Liver (tissue), 9 donors: ENCODE measurements around the gene BORCS8. TPM values are rescaled to one million over a fixed set of nuclear protein-coding genes. Genes with fewer than 3 reads are reported as not detected.

Experiments used
- DNase-seq: peaks from one replicate; pipeline ENCODE4 v3.0.0-alpha.2; 2017; ENCODE audit warnings: low spot score
- H3K27ac ChIP-seq, 2 donors: one replicate each; pipeline ENCODE4 v1.7.0; 2013; ENCODE audit warnings: inconsistent platforms in 2 of 2, low read length in 2 of 2, control low read depth in 1 of 2, low read depth in 1 of 2, mild to moderate bottlenecking in 1 of 2
- H3K27me3 ChIP-seq, 4 donors: one replicate each; pipeline versions ENCODE4 v1.6.1 to v1.7.0; 2013; ENCODE audit warnings: low read length in 3 of 4, inconsistent platforms in 1 of 4, mild to moderate bottlenecking in 1 of 4, moderate library complexity in 1 of 4; ENCODE audit not compliant: control insufficient read depth in 4 of 4, insufficient read depth in 4 of 4
- H3K36me3 ChIP-seq, 4 donors: one replicate each; pipeline versions ENCODE4 v1.6.1 to v1.7.0; 2013; ENCODE audit warnings: low read length in 3 of 4, mild to moderate bottlenecking in 3 of 4, low read depth in 1 of 4, moderate library complexity in 1 of 4; ENCODE audit not compliant: control insufficient read depth in 4 of 4, insufficient read depth in 3 of 4
- H3K4me1 ChIP-seq, 4 donors: one replicate each; pipeline versions ENCODE4 v1.6.1 to v1.7.0; 2013; ENCODE audit warnings: low read length in 3 of 4, mild to moderate bottlenecking in 3 of 4, moderate library complexity in 1 of 4; ENCODE audit not compliant: control insufficient read depth in 4 of 4, insufficient read depth in 4 of 4
- H3K4me3 ChIP-seq, 3 donors: one replicate each; pipeline versions ENCODE4 v1.6.1 to v1.7.0; 2013; ENCODE audit warnings: low read length in 3 of 3, control low read depth in 1 of 3, low read depth in 1 of 3, mild to moderate bottlenecking in 1 of 3
- H3K9ac ChIP-seq, 2 donors: one replicate each; pipeline ENCODE4 v1.7.0; 2013; ENCODE audit warnings: low read length in 2 of 2, mild to moderate bottlenecking in 2 of 2, moderate library complexity in 2 of 2, control low read depth in 1 of 2, low read depth in 1 of 2
- H3K9me3 ChIP-seq, 4 donors: one replicate each; pipeline versions ENCODE4 v1.6.1 to v1.7.0; 2013; ENCODE audit warnings: low read length in 3 of 4; ENCODE audit not compliant: control insufficient read depth in 4 of 4
- EGR1 ChIP-seq, 2 donors: IDR thresholded peaks; 2 replicates each; pipeline ENCODE4 v1.6.1; 2016 to 2018; ENCODE audit warnings: antibody characterized with exemption in 2 of 2, low read depth in 2 of 2
- FOXA1 ChIP-seq: IDR thresholded peaks from 2 replicates; pipeline ENCODE4 v1.6.1; 2016; ENCODE audit warnings: antibody characterized with exemption
- GABPA ChIP-seq, 2 donors: IDR thresholded peaks in 1 of 2; conservative IDR thresholded peaks in 1 of 2; 2 replicates each; pipeline ENCODE4 v1.6.1; 2016; ENCODE audit warnings: antibody characterized with exemption in 2 of 2, mild to moderate bottlenecking in 1 of 2, moderate library complexity in 1 of 2
- HNF4G ChIP-seq: IDR thresholded peaks from 2 replicates; pipeline ENCODE4 v1.6.1; 2016; ENCODE audit warnings: antibody characterized with exemption
- JUND ChIP-seq, 2 donors: IDR thresholded peaks; 2 replicates each; pipeline ENCODE4 v1.6.1; 2016; ENCODE audit warnings: antibody characterized with exemption in 2 of 2
- NR2F2 ChIP-seq: IDR thresholded peaks from 2 replicates; pipeline ENCODE4 v1.6.1; 2016; ENCODE audit warnings: antibody characterized with exemption
- RAD21 ChIP-seq, 2 donors: IDR thresholded peaks; 2 replicates each; pipeline ENCODE4 v1.6.1; 2016; ENCODE audit warnings: antibody characterized with exemption in 2 of 2, mild to moderate bottlenecking in 2 of 2
- RXRA ChIP-seq, 2 donors: IDR thresholded peaks; 2 replicates each; pipeline ENCODE4 v1.6.1; 2017 to 2018; ENCODE audit warnings: antibody characterized with exemption in 2 of 2, mild to moderate bottlenecking in 1 of 2
- SP1 ChIP-seq: IDR thresholded peaks from 2 replicates; pipeline ENCODE4 v1.6.1; 2018; ENCODE audit warnings: antibody characterized with exemption, mild to moderate bottlenecking
- TAF1 ChIP-seq: conservative IDR thresholded peaks from 2 replicates; pipeline ENCODE4 v1.6.1; 2016; ENCODE audit warnings: antibody characterized with exemption, mild to moderate bottlenecking
- YY1 ChIP-seq: IDR thresholded peaks from 2 replicates; pipeline ENCODE4 v1.6.1; 2016; ENCODE audit warnings: antibody characterized with exemption, mild to moderate bottlenecking
- WGBS: extraction: QIAGEN DNeasy Blood & Tissue Kit; methylation state at CpG from one replicate; pipeline ENCODE4 v1.1.7; 2013; 5-methylcytosine and 5-hydroxymethylcytosine counted together
- polyA plus RNA-seq, 2 donors: library from polyadenylated mRNA; stranded (reverse) in 1 of 2; unstranded in 1 of 2; fragments of 200-250 nt in 1 of 2; fragments of >200 nt in 1 of 2; fragmentation: Nextera tagmentation in 1 of 2; extraction: Ambion mirVana in 1 of 2; gene quantifications; one replicate each; pipeline versions ENCODE4 v1.2.1 to v1.2.3, GENCODE V29; 2013 to 2015
- total RNA-seq, 2 donors: library from RNA; depleted of rRNA; stranded (reverse); fragments of >200 nt; gene quantifications; one replicate each; pipeline ENCODE4 v1.2.3, GENCODE V29; 2014
- TF ChIP-seq, protein P1 (sequence below): IDR thresholded peaks from 2 replicates; pipeline ENCODE4 v1.6.1; 2016; ENCODE audit warnings: antibody characterized with exemption
- TF ChIP-seq, protein P2 (sequence below): IDR thresholded peaks from 2 replicates; pipeline ENCODE4 v1.6.1; 2016; ENCODE audit warnings: antibody characterized with exemption
- TF ChIP-seq, protein P3 (sequence below): fragments of 150-350 bp; IDR thresholded peaks from 2 replicates; pipeline ENCODE4 v1.5.1; 2017; ENCODE audit warnings: improper control_type of control experiment, low read depth, low read length; ENCODE audit not compliant: missing input control
- TF ChIP-seq, protein P4 (sequence below): IDR thresholded peaks from 2 replicates; pipeline ENCODE4 v1.6.1; 2016; ENCODE audit warnings: antibody characterized with exemption, mild to moderate bottlenecking
- donor health status: healthy.
- donor health status: healthy.
- donor health status: healthy.
- donor health status: healthy.
- donor health status: healthy.

BORCS8 gene
- total and polyA plus RNA-seq, 4 donors: 7.6 to 13.5 (median 9.4) TPM

DNA sequence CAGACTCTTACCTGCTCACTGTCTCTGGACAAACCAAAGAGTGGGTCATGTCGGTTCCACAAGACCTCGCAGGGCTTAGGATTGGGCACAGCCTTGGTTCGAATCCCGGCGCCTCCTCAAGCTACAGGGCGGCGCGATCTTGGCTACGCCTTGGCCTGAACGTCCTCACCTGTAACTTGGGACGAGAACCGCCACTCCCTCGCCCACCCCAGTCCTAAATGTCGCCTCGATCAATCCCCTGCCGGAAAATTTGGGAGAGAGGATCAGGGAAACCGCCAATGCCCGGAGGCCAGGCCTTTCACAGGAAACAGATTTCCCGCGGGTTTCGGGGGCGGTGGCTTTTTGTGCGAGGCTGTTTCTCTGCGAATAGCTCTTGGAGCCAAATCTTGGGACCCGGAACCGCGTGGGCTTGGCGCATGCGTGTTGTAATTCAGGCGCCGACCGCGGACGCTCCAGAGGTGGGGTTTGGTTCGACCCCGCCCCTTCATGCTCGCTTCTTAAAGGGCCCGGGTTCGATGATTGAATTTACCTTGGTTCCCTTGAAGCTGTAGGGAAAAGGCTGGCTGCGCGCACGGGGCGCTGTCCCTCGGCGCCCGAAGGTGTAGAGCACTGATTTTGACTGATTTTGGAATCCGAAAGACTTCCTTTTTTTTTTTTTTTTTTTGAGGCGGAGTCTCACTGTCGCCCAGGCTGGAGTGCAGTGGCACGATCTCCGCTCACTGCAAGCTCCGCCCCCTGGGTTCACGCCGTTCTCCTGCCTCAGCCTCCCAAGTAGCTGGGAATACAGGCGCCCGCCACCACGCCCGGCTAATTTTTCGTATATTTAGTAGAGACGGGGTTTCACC is 11.3 kb upstream of the BORCS8 start, which contains the start of gene NR2C2AP (continued):
- TF ChIP-seq, protein P1, sequence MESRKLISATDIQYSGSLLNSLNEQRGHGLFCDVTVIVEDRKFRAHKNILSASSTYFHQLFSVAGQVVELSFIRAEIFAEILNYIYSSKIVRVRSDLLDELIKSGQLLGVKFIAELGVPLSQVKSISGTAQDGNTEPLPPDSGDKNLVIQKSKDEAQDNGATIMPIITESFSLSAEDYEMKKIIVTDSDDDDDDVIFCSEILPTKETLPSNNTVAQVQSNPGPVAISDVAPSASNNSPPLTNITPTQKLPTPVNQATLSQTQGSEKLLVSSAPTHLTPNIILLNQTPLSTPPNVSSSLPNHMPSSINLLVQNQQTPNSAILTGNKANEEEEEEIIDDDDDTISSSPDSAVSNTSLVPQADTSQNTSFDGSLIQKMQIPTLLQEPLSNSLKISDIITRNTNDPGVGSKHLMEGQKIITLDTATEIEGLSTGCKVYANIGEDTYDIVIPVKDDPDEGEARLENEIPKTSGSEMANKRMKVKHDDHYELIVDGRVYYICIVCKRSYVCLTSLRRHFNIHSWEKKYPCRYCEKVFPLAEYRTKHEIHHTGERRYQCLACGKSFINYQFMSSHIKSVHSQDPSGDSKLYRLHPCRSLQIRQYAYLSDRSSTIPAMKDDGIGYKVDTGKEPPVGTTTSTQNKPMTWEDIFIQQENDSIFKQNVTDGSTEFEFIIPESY: no peak
- TF ChIP-seq RAD21 (IDR thresholded peaks at IDR 0.05) (peak in 1 of 2 donors; percentile 32), GABPA (IDR thresholded peaks at IDR 0.05 in 1 of 2, conservative IDR thresholded peaks at IDR 0.05 in 1 of 2) (peak in 1 of 2 donors; percentile 85), SP1 (no peak), FOXA1 (no peak), NR2F2 (no peak), YY1 (peak; percentile 53)

DNA sequence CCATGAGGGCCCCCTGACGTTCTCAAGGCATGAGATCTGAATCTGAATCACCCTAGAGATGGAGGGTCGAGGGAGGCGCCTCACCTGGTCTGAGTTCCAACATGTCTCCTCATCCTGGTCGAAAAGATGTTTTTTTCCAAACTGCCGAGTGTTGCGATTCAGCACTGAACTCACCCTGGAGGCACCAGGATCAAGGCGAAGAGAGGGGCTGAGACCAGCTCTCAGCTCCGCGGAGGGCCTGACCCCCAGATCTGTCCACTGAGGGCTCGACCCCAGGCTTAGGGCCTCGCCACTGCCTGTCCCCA is 10.7 kb upstream of the BORCS8 start:
- peak overlapping the region; percentile 67 to 94 (median 70) for H3K4me3 ChIP-seq
- no peaks in the 10 kb centered on the region for H3K9me3 ChIP-seq
- DNase-seq: no peak
- 22% methylated on average over 11 of the region's 11 CpGs for WGBS
- no peaks in the 10 kb centered on the region for H3K27me3 ChIP-seq
- peak overlapping the region; percentile 74 to 82 for H3K9ac ChIP-seq
- peak overlapping the region; percentile 49 to 61 for H3K27ac ChIP-seq
- TF ChIP-seq TAF1 (no peak), RXRA (IDR thresholded peaks at IDR 0.05) (no peak), GABPA (IDR thresholded peaks at IDR 0.05 in 1 of 2, conservative IDR thresholded peaks at IDR 0.05 in 1 of 2) (no peak), JUND (IDR thresholded peaks at IDR 0.05) (no peak), YY1 (no peak), RAD21 (IDR thresholded peaks at IDR 0.05) (no peak), FOXA1 (no peak), NR2F2 (no peak)
- TF ChIP-seq, protein P1: no peak
- TF ChIP-seq, protein P2, sequence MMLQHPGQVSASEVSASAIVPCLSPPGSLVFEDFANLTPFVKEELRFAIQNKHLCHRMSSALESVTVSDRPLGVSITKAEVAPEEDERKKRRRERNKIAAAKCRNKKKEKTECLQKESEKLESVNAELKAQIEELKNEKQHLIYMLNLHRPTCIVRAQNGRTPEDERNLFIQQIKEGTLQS: no peak
- peaks cover 3 to 20% (median 9%) of the 10 kb centered on the region in 4 donors for H3K36me3 ChIP-seq
- peaks cover 2 to 13% (median 9%) of the 10 kb centered on the region in 4 donors for H3K4me1 ChIP-seq

DNA sequence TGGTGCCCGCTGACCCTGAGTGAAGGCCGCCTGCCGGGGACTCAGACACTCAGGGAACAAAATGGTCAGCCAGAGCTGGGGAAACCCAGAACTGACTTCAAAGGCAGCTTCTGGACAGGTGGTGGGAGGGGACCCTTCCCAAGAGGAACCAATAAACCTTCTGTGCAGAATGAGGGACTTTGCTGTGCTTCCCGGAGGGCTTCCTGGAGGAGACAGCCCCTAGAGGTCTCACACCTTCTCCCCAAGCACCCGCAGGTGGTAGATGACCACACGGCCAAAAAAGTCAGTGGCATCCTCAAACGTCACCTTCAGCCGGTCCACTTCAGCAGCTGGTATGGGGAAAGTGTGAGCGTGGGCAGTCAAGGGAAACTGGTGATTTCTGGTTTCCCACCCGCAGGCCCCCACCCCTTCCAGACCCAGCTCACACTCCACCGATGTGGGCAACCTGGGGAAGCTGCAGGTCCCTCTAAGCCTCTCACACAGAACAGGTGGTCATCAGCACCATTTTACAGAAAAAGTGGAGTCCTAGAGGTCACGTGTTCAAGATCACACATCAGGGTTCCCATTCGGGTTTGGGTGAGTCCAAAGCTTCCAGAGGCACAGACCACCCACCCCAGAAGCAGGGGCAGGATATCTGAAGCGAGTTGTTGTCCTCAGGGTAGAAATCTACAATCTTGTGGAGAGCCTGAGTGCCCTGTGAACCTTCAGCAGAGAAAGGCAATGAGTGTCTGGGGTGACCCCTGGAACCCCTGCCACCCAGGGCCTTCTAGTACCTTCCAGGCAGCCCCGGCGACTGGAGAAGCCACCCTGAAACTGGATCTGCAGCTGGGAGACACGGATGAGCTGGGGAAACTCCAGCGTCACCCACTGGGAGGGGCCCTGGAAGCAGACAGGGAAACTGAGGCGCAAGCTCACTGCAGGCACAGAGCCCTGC is 10.0 kb upstream of the BORCS8 start:
- 82% methylated on average over 19 of the region's 19 CpGs for WGBS
- H3K4me1 ChIP-seq: peaks cover 2 to 13% (median 9%) of the 10 kb centered on the region in 4 donors
- H3K27me3 ChIP-seq: no peaks in the 10 kb centered on the region
- TF ChIP-seq, protein P3, sequence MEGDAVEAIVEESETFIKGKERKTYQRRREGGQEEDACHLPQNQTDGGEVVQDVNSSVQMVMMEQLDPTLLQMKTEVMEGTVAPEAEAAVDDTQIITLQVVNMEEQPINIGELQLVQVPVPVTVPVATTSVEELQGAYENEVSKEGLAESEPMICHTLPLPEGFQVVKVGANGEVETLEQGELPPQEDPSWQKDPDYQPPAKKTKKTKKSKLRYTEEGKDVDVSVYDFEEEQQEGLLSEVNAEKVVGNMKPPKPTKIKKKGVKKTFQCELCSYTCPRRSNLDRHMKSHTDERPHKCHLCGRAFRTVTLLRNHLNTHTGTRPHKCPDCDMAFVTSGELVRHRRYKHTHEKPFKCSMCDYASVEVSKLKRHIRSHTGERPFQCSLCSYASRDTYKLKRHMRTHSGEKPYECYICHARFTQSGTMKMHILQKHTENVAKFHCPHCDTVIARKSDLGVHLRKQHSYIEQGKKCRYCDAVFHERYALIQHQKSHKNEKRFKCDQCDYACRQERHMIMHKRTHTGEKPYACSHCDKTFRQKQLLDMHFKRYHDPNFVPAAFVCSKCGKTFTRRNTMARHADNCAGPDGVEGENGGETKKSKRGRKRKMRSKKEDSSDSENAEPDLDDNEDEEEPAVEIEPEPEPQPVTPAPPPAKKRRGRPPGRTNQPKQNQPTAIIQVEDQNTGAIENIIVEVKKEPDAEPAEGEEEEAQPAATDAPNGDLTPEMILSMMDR: no peak
- no peak for TF ChIP-seq TAF1
- no peak for TF ChIP-seq HNF4G
- TF ChIP-seq FOXA1: no peak
- no peak for TF ChIP-seq RXRA (IDR thresholded peaks at IDR 0.05)
- no peak for TF ChIP-seq YY1
- TF ChIP-seq RAD21 (IDR thresholded peaks at IDR 0.05): no peak
- no peak for TF ChIP-seq SP1
- no peak for TF ChIP-seq EGR1 (IDR thresholded peaks at IDR 0.05; ENCODE audit: low read depth in 2 of 2)
- TF ChIP-seq, protein P2: no peak
- TF ChIP-seq, protein P4, sequence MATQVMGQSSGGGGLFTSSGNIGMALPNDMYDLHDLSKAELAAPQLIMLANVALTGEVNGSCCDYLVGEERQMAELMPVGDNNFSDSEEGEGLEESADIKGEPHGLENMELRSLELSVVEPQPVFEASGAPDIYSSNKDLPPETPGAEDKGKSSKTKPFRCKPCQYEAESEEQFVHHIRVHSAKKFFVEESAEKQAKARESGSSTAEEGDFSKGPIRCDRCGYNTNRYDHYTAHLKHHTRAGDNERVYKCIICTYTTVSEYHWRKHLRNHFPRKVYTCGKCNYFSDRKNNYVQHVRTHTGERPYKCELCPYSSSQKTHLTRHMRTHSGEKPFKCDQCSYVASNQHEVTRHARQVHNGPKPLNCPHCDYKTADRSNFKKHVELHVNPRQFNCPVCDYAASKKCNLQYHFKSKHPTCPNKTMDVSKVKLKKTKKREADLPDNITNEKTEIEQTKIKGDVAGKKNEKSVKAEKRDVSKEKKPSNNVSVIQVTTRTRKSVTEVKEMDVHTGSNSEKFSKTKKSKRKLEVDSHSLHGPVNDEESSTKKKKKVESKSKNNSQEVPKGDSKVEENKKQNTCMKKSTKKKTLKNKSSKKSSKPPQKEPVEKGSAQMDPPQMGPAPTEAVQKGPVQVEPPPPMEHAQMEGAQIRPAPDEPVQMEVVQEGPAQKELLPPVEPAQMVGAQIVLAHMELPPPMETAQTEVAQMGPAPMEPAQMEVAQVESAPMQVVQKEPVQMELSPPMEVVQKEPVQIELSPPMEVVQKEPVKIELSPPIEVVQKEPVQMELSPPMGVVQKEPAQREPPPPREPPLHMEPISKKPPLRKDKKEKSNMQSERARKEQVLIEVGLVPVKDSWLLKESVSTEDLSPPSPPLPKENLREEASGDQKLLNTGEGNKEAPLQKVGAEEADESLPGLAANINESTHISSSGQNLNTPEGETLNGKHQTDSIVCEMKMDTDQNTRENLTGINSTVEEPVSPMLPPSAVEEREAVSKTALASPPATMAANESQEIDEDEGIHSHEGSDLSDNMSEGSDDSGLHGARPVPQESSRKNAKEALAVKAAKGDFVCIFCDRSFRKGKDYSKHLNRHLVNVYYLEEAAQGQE: no peak
- no peak for TF ChIP-seq JUND (IDR thresholded peaks at IDR 0.05)
- peak overlapping the region in 1 of 2 donors; percentile 82 for H3K9ac ChIP-seq
- H3K4me3 ChIP-seq: peak overlapping the region; percentile 67 to 94 (median 70)
- no peak for DNase-seq
- no peak overlapping the region for H3K27ac ChIP-seq
- H3K36me3 ChIP-seq: peaks cover 3 to 24% (median 9%) of the 10 kb centered on the region in 4 donors
- H3K9me3 ChIP-seq: no peaks in the 10 kb centered on the region
